ENCODE results near the gene PRKD1.

DNA sequence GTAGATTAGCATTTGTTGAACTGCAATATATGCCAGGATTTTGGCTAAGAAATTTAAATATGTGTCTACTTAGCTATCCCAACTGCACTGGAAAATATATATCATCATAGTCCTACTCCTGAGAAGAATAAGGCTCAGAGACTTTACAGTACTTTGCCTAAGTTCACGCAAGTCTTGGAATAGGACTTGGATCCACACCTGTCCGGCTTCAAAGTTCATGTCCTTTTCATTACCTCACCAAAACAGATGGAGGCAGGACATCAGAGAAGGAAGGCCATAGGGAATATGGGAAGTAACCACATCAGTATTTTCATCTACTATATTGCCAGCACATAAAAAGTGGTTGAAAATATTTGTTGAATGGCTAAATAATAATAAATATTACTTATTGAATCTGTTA is 358.5 kb downstream of the PRKD1 start:
- TF ChIP-seq, protein P1, sequence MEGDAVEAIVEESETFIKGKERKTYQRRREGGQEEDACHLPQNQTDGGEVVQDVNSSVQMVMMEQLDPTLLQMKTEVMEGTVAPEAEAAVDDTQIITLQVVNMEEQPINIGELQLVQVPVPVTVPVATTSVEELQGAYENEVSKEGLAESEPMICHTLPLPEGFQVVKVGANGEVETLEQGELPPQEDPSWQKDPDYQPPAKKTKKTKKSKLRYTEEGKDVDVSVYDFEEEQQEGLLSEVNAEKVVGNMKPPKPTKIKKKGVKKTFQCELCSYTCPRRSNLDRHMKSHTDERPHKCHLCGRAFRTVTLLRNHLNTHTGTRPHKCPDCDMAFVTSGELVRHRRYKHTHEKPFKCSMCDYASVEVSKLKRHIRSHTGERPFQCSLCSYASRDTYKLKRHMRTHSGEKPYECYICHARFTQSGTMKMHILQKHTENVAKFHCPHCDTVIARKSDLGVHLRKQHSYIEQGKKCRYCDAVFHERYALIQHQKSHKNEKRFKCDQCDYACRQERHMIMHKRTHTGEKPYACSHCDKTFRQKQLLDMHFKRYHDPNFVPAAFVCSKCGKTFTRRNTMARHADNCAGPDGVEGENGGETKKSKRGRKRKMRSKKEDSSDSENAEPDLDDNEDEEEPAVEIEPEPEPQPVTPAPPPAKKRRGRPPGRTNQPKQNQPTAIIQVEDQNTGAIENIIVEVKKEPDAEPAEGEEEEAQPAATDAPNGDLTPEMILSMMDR (IDR thresholded peaks at IDR 0.05; ENCODE audit: low read length): no peak
- no peak for TF ChIP-seq EZH2 (IDR thresholded peaks at IDR 0.05; ENCODE audit: borderline replicate concordance, low read length)
